GM18951 (cell line): ENCODE results near the gene PANK4.

ENCODE experiments used
- POLR2A ChIP-seq: IDR thresholded peaks from 4 replicates; pipeline ENCODE4 v1.6.1; 2011; ENCODE audit warnings: mild to moderate bottlenecking; ENCODE audit not compliant: insufficient read length, insufficient read depth; ENCODE audit errors: extremely low read depth
- in situ Hi-C: fragments of 300-500 bp; cut with MboI; formaldehyde crosslinking; loops from one replicate; pipeline ENCODE4 v1.12.0; 2022; ENCODE audit warnings: low sequenced_read_pairs, mixed read lengths, inconsistent platforms; ENCODE audit not compliant: unreplicated experiment

The PANK4 gene

GRCh38 chr1:2525920-2526823 is at the start of gene PANK4:
PANK4 (minus strand) TSS chr1:2526596; CDS start chr1:2526587, 9 bp downstream.
- TF ChIP-seq POLR2A = peak; percentile 79
- in situ Hi-C loops = loop anchor here (25.0 kb wide), 1 partner anchor 114 kb away; the partner anchor contains the start of gene PEX10

- in situ Hi-C loops = loop anchor here (25.0 kb wide), 1 partner anchor 387 kb away; the partner anchor contains the start of gene FAAP20
Measured at GRCh38 chr1:2574350-2574749, 48.0 kb upstream of the PANK4 start.

DNA sequence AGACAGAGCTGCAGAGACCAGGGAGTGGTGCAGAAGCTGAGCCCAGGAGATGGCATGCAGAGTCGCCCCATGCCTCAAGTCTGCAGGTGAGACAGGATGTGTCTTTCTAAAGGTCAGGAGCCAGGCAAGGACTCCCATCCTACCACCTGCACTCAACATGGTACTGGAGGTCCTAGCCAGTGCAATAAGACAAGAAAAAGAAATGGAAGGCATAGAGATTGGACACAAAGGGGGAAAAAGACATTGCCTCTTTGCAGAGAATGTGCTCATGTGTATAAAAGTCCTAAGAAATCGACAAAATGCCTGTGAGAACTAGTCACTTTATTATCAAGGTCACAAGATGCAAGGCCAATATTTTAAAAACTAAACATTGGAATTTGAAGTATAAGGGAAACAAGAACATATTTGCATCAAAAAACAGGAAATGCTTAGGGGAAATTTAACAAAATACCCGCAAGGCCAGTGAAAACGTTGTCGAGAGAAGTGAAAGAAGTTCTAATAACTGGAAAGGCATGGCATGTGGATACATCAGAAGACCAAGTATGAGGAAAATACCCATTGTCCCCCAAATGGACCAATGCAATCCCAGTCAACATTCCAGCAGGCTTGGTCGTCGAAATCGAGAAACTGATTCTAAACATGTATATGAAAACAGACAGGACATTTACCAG is 47.0 kb upstream of the PANK4 start:
- in situ Hi-C loops = loop anchor here (25.0 kb wide), 1 partner anchor 386 kb away; the partner anchor contains the start of gene FAAP20
- TF ChIP-seq POLR2A = no peak

More at GRCh38 chr1:2574350-2574749, 48.0 kb upstream of the PANK4 start:
- TF ChIP-seq POLR2A = no peak

GRCh38 chr1:2571348-2571747 is 45.0 kb upstream of the PANK4 start:
- TF ChIP-seq POLR2A = no peak
- in situ Hi-C loops = loop anchor here (25.0 kb wide), 1 partner anchor 384 kb away; the partner anchor contains the start of gene FAAP20

GRCh38 chr1:2570332-2570731 is 43.9 kb upstream of the PANK4 start:
- no peak for TF ChIP-seq POLR2A
- in situ Hi-C loops = loop anchor here (25.0 kb wide), 1 partner anchor 383 kb away; the partner anchor contains the start of gene FAAP20

DNA sequence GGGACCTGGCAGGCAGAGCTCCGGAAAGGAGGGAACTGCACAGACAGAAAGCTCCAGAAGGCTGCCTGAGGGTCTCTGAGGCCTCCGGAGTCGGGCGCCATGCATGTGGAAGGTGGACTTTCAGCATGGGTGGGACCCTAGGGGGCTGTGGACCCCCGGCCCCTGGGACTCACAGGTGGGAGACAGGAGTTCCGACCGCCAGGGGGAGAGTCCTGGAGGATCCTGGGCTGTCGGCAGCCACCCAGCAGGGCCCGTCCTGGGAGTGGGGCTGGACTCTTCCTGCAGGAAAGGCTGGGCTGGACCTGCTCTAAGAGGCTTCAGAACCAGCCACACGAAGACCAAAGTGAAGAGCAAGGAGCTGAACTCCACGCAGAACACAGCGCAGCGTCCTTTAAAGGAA is 43.3 kb upstream of the PANK4 start:
- in situ Hi-C loops = loop anchor here (25.0 kb wide), 1 partner anchor 382 kb away; the partner anchor contains the start of gene FAAP20

GRCh38 chr1:2569060-2569459 is 42.7 kb upstream of the PANK4 start:
- TF ChIP-seq POLR2A = no peak
- in situ Hi-C loops = loop anchor here (25.0 kb wide), 1 partner anchor 382 kb away; the partner anchor contains the start of gene FAAP20

GRCh38 chr1:2568187-2568816 is 41.9 kb upstream of the PANK4 start:
- in situ Hi-C loops = loop anchor here (25.0 kb wide), 1 partner anchor 381 kb away; the partner anchor contains the start of gene FAAP20

DNA sequence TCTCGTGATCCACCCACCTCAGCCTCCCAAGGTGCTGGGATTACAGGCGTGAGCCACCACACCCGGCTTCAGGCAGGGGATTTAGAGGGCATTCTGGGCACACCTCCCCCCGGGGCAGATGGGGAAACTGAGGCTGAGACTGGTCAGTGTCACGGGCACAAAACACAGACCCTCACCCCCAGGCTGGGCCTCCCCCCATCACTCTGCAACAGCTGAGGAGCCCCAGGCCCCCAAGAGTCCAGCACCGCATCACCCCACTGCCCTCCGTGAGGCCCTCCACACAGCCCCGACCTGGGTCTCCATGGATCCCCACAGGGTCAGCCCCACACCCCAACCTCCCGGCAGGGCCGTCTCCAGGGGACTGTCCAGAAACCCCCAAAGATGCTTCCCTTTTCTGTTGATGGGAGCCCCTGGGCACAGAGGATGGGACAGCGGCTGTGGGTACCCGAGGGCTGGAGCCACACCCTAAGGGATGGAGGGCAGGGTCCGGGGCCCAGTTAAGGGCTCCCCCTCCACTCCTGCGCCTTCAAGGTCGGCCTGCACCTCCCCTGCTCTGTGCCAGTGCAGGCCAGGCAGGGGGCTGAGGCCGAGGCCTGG is 40.8 kb upstream of the PANK4 start:
- in situ Hi-C loops = loop anchor here (25.0 kb wide), 1 partner anchor 380 kb away; the partner anchor contains the start of gene FAAP20
- TF ChIP-seq POLR2A = no peak

DNA sequence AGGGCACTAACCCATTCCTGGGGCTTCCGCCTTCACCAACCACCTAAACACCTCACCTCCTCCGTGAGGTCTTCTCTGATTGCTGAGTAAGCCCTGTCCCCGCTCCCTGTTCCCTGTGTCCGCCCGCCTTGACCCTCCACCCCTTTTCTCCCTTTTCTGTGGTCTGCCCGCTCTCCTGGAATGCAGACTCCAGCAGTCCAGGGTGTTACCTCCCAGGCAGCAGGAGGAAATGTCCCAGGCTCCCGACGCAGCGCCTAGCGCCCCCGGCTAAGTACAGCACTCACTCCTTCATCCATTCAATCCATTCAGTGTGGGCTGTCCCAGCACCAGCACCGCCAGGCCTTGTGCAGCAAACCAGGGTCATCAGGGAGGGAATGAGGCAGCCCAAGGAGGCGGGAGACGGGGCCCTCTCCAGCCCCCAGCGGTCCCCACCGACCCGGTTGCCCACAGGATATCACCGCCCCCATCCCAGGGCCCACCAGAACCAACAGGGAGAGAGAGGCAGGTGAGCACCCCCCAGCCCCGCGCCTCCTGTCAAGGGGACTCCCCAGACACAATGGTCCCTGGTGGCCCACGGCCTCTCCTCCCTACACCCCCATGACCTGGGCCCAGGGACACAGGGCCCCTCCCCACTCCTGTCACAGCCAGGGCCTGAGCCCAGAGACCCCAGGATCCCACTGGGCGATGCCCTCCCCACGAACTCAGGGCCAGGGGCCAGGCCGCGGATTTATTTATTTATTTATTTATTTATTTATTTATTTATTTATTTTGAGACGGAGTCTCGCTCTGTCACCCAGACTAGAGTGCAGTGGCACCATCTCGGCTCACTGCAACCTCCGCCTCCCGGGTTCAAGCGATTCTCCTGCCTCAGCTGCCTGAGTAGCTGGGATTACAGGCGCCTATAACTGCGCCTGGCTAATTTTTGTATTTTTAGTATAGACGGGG is 40.0 kb upstream of the PANK4 start:
- peak; percentile 25 for TF ChIP-seq POLR2A
- in situ Hi-C loops = loop anchor here (25.0 kb wide), 1 partner anchor 379 kb away; the partner anchor contains the start of gene FAAP20

- in situ Hi-C loops = loop anchor here (25.0 kb wide), 1 partner anchor 378 kb away; the partner anchor contains the start of gene FAAP20
- no peak for TF ChIP-seq POLR2A
Measured at GRCh38 chr1:2564815-2565374, 38.5 kb upstream of the PANK4 start.
